AG10803 (cell line): ENCODE data around the gene INSIG2.
A peak's percentile ranks its signal among the peaks of the same experiment; 100 is the strongest.

Source experiments
- DNase-seq: peaks from one replicate; pipeline ENCODE4 v3.0.0; 2010; ENCODE audit warnings: low read depth
- H3K4me3 ChIP-seq: 2 replicates; pipeline ENCODE4 v1.5.1; 2011; ENCODE audit warnings: mild to moderate bottlenecking, low read length, control low read depth
- CTCF ChIP-seq: conservative IDR thresholded peaks from 2 replicates; pipeline ENCODE4 v1.5.1; 2011; ENCODE audit warnings: mild to moderate bottlenecking, low read length, control low read depth, inconsistent platforms

INSIG2 gene

GRCh38 chr2:118127250-118127649, 39.0 kb downstream of the INSIG2 start:
- no peak for TF ChIP-seq CTCF
- H3K4me3 ChIP-seq, result no peak overlapping the region
- no peak for DNase-seq

GRCh38 chr2:118128826-118129225, 40.6 kb downstream of the INSIG2 start:
- peak; percentile 44 for DNase-seq
- no peak for TF ChIP-seq CTCF
- H3K4me3 ChIP-seq, result no peak overlapping the region

- H3K4me3 ChIP-seq, result no peak overlapping the region
- no peak for TF ChIP-seq CTCF
These were observed 42.1 kb downstream of the INSIG2 start for GRCh38 chr2:118130385-118130784.

GRCh38 chr2:118131771-118132170, 43.5 kb downstream of the INSIG2 start:
- no peak overlapping the region for H3K4me3 ChIP-seq
- TF ChIP-seq CTCF, result no peak
- no peak for DNase-seq

More at GRCh38 chr2:118130385-118130784, 42.1 kb downstream of the INSIG2 start:
- DNase-seq, result peak; percentile 6

- TF ChIP-seq CTCF, result no peak
- DNase-seq, result no peak
- H3K4me3 ChIP-seq, result no peak overlapping the region
These were observed 45.6 kb downstream of the INSIG2 start for GRCh38 chr2:118133916-118134315.

GRCh38 chr2:118134650-118135049, 46.4 kb downstream of the INSIG2 start:
- no peak for DNase-seq
- no peak overlapping the region for H3K4me3 ChIP-seq
- TF ChIP-seq CTCF, result no peak

- no peak for DNase-seq
- H3K4me3 ChIP-seq, result no peak overlapping the region
- TF ChIP-seq CTCF, result no peak
These were observed 56.9 kb downstream of the INSIG2 start for GRCh38 chr2:118145207-118145606.
